Measurements from ENCODE around the gene TRIOBP.

DNA sequence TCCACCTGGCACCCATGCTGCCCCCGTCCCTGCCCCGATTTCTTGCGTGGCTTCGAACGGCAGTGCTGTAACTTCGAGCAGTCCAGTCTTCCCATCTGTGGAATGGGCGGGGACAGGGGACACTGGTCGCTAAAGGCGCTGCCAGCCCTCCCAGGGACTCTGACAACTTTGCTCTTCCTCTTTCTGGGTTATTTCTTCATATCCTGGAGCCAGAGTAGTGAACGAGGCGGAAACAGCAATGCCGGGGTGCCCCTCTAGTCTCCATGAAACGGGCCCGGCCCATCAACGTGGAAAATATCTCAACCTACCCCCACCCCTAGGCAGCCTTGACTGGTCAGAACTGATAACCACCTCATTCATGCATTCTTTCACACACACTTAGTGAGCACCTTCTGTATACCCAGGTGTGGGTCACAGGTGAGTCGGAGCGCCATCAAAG is 42.8 kb downstream of the TRIOBP start:
- TF ChIP-seq, protein P1, sequence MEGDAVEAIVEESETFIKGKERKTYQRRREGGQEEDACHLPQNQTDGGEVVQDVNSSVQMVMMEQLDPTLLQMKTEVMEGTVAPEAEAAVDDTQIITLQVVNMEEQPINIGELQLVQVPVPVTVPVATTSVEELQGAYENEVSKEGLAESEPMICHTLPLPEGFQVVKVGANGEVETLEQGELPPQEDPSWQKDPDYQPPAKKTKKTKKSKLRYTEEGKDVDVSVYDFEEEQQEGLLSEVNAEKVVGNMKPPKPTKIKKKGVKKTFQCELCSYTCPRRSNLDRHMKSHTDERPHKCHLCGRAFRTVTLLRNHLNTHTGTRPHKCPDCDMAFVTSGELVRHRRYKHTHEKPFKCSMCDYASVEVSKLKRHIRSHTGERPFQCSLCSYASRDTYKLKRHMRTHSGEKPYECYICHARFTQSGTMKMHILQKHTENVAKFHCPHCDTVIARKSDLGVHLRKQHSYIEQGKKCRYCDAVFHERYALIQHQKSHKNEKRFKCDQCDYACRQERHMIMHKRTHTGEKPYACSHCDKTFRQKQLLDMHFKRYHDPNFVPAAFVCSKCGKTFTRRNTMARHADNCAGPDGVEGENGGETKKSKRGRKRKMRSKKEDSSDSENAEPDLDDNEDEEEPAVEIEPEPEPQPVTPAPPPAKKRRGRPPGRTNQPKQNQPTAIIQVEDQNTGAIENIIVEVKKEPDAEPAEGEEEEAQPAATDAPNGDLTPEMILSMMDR (conservative IDR thresholded peaks at IDR 0.05) = no peak
- TF ChIP-seq EZH2 (IDR thresholded peaks at IDR 0.05; ENCODE audit: low read depth) = no peak

Data from PC-9 (cell line).